Ovary (tissue), 3 donors: ENCODE data around the gene PDE4C.

ENCODE experiments used
- POLR2A ChIP-seq: fragments of 450-650 bp; IDR thresholded peaks from one replicate; pipeline ENCODE4 v1.6.1; 2017; ENCODE audit warnings: antibody characterized with exemption, mild to moderate bottlenecking, moderate library complexity
- TF ChIP-seq, protein P1 (sequence below), 3 donors: fragments of 450-650 bp in 2 of 3; fragments of 200-600 bp in 1 of 3; IDR thresholded peaks; one replicate each; pipeline versions ENCODE4 v1.5.1 to v1.8.0; 2016 to 2022; ENCODE audit warnings: antibody characterized with exemption in 3 of 3, mild to moderate bottlenecking in 1 of 3
- donor health status: DM: no; HTN: no; CAD: no.

DNA sequence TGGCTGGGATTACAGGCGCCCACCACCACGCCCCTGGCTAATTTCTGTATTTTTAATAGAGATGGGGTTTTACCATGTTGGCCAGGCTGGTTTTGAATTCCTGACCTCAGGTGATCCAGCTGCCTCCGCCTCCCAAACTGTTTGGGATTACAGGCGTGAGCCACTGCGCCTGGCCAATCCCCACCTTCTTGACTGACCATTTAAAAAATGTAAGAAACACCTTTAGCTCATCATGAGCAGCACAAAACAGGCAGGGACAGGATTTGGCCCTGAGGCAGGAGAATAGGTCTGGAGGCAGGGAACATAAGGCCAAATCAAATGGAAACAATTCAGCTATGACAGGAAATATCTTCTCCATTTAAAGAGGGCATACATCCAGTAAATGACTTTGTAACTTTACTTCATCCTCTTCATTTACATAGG, 34.6 kb downstream of the PDE4C start:
- TF ChIP-seq, protein P1, sequence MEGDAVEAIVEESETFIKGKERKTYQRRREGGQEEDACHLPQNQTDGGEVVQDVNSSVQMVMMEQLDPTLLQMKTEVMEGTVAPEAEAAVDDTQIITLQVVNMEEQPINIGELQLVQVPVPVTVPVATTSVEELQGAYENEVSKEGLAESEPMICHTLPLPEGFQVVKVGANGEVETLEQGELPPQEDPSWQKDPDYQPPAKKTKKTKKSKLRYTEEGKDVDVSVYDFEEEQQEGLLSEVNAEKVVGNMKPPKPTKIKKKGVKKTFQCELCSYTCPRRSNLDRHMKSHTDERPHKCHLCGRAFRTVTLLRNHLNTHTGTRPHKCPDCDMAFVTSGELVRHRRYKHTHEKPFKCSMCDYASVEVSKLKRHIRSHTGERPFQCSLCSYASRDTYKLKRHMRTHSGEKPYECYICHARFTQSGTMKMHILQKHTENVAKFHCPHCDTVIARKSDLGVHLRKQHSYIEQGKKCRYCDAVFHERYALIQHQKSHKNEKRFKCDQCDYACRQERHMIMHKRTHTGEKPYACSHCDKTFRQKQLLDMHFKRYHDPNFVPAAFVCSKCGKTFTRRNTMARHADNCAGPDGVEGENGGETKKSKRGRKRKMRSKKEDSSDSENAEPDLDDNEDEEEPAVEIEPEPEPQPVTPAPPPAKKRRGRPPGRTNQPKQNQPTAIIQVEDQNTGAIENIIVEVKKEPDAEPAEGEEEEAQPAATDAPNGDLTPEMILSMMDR (IDR thresholded peaks at IDR 0.05) = no peak
- peak; percentile 17 for TF ChIP-seq POLR2A
